Liver (tissue), 9 donors: ENCODE measurements around the gene ULK2. TPM values are rescaled to one million over a fixed set of nuclear protein-coding genes. Genes with fewer than 3 reads are reported as not detected.

Experiments used
- DNase-seq: peaks from one replicate; pipeline ENCODE4 v3.0.0-alpha.2; 2017; ENCODE audit warnings: low spot score
- H3K27ac ChIP-seq, 2 donors: one replicate each; pipeline ENCODE4 v1.7.0; 2013; ENCODE audit warnings: inconsistent platforms in 2 of 2, low read length in 2 of 2, control low read depth in 1 of 2, low read depth in 1 of 2, mild to moderate bottlenecking in 1 of 2
- H3K27me3 ChIP-seq, 4 donors: one replicate each; pipeline versions ENCODE4 v1.6.1 to v1.7.0; 2013; ENCODE audit warnings: low read length in 3 of 4, inconsistent platforms in 1 of 4, mild to moderate bottlenecking in 1 of 4, moderate library complexity in 1 of 4; ENCODE audit not compliant: control insufficient read depth in 4 of 4, insufficient read depth in 4 of 4
- H3K36me3 ChIP-seq, 4 donors: one replicate each; pipeline versions ENCODE4 v1.6.1 to v1.7.0; 2013; ENCODE audit warnings: low read length in 3 of 4, mild to moderate bottlenecking in 3 of 4, low read depth in 1 of 4, moderate library complexity in 1 of 4; ENCODE audit not compliant: control insufficient read depth in 4 of 4, insufficient read depth in 3 of 4
- H3K4me1 ChIP-seq, 4 donors: one replicate each; pipeline versions ENCODE4 v1.6.1 to v1.7.0; 2013; ENCODE audit warnings: low read length in 3 of 4, mild to moderate bottlenecking in 3 of 4, moderate library complexity in 1 of 4; ENCODE audit not compliant: control insufficient read depth in 4 of 4, insufficient read depth in 4 of 4
- H3K4me3 ChIP-seq, 3 donors: one replicate each; pipeline versions ENCODE4 v1.6.1 to v1.7.0; 2013; ENCODE audit warnings: low read length in 3 of 3, control low read depth in 1 of 3, low read depth in 1 of 3, mild to moderate bottlenecking in 1 of 3
- H3K9ac ChIP-seq, 2 donors: one replicate each; pipeline ENCODE4 v1.7.0; 2013; ENCODE audit warnings: low read length in 2 of 2, mild to moderate bottlenecking in 2 of 2, moderate library complexity in 2 of 2, control low read depth in 1 of 2, low read depth in 1 of 2
- H3K9me3 ChIP-seq, 4 donors: one replicate each; pipeline versions ENCODE4 v1.6.1 to v1.7.0; 2013; ENCODE audit warnings: low read length in 3 of 4; ENCODE audit not compliant: control insufficient read depth in 4 of 4
- EGR1 ChIP-seq, 2 donors: IDR thresholded peaks; 2 replicates each; pipeline ENCODE4 v1.6.1; 2016 to 2018; ENCODE audit warnings: antibody characterized with exemption in 2 of 2, low read depth in 2 of 2
- FOXA1 ChIP-seq: IDR thresholded peaks from 2 replicates; pipeline ENCODE4 v1.6.1; 2016; ENCODE audit warnings: antibody characterized with exemption
- FOXA2 ChIP-seq: IDR thresholded peaks from 2 replicates; pipeline ENCODE4 v1.6.1; 2016; ENCODE audit warnings: antibody characterized with exemption
- GABPA ChIP-seq, 2 donors: IDR thresholded peaks in 1 of 2; conservative IDR thresholded peaks in 1 of 2; 2 replicates each; pipeline ENCODE4 v1.6.1; 2016; ENCODE audit warnings: antibody characterized with exemption in 2 of 2, mild to moderate bottlenecking in 1 of 2, moderate library complexity in 1 of 2
- HNF4A ChIP-seq, 2 donors: conservative IDR thresholded peaks; 2 replicates each; pipeline ENCODE4 v1.6.1; 2016; ENCODE audit warnings: antibody characterized with exemption in 2 of 2, mild to moderate bottlenecking in 2 of 2
- HNF4G ChIP-seq: IDR thresholded peaks from 2 replicates; pipeline ENCODE4 v1.6.1; 2016; ENCODE audit warnings: antibody characterized with exemption
- JUND ChIP-seq, 2 donors: IDR thresholded peaks; 2 replicates each; pipeline ENCODE4 v1.6.1; 2016; ENCODE audit warnings: antibody characterized with exemption in 2 of 2
- NR2F2 ChIP-seq: IDR thresholded peaks from 2 replicates; pipeline ENCODE4 v1.6.1; 2016; ENCODE audit warnings: antibody characterized with exemption
- RAD21 ChIP-seq, 2 donors: IDR thresholded peaks; 2 replicates each; pipeline ENCODE4 v1.6.1; 2016; ENCODE audit warnings: antibody characterized with exemption in 2 of 2, mild to moderate bottlenecking in 2 of 2
- RXRA ChIP-seq, 2 donors: IDR thresholded peaks; 2 replicates each; pipeline ENCODE4 v1.6.1; 2017 to 2018; ENCODE audit warnings: antibody characterized with exemption in 2 of 2, mild to moderate bottlenecking in 1 of 2
- SP1 ChIP-seq: IDR thresholded peaks from 2 replicates; pipeline ENCODE4 v1.6.1; 2018; ENCODE audit warnings: antibody characterized with exemption, mild to moderate bottlenecking
- TAF1 ChIP-seq: conservative IDR thresholded peaks from 2 replicates; pipeline ENCODE4 v1.6.1; 2016; ENCODE audit warnings: antibody characterized with exemption, mild to moderate bottlenecking
- YY1 ChIP-seq: IDR thresholded peaks from 2 replicates; pipeline ENCODE4 v1.6.1; 2016; ENCODE audit warnings: antibody characterized with exemption, mild to moderate bottlenecking
- WGBS: extraction: QIAGEN DNeasy Blood & Tissue Kit; methylation state at CpG from one replicate; pipeline ENCODE4 v1.1.7; 2013; 5-methylcytosine and 5-hydroxymethylcytosine counted together
- polyA plus RNA-seq, 2 donors: library from polyadenylated mRNA; stranded (reverse) in 1 of 2; unstranded in 1 of 2; fragments of 200-250 nt in 1 of 2; fragments of >200 nt in 1 of 2; fragmentation: Nextera tagmentation in 1 of 2; extraction: Ambion mirVana in 1 of 2; gene quantifications; one replicate each; pipeline versions ENCODE4 v1.2.1 to v1.2.3, GENCODE V29; 2013 to 2015
- total RNA-seq, 2 donors: library from RNA; depleted of rRNA; stranded (reverse); fragments of >200 nt; gene quantifications; one replicate each; pipeline ENCODE4 v1.2.3, GENCODE V29; 2014
- TF ChIP-seq, protein P1 (sequence below): IDR thresholded peaks from 2 replicates; pipeline ENCODE4 v1.6.1; 2016; ENCODE audit warnings: antibody characterized with exemption
- TF ChIP-seq, protein P2 (sequence below): IDR thresholded peaks from 2 replicates; pipeline ENCODE4 v1.6.1; 2016; ENCODE audit warnings: antibody characterized with exemption
- TF ChIP-seq, protein P3 (sequence below): fragments of 150-350 bp; IDR thresholded peaks from 2 replicates; pipeline ENCODE4 v1.5.1; 2017; ENCODE audit warnings: improper control_type of control experiment, low read depth, low read length; ENCODE audit not compliant: missing input control
- TF ChIP-seq, protein P4 (sequence below): IDR thresholded peaks from 2 replicates; pipeline ENCODE4 v1.6.1; 2016; ENCODE audit warnings: antibody characterized with exemption, mild to moderate bottlenecking
- TF ChIP-seq, protein P5 (sequence below): IDR thresholded peaks from 2 replicates; pipeline ENCODE4 v1.6.1; 2016; ENCODE audit warnings: antibody characterized with exemption
- donor health status: healthy.
- donor health status: healthy.
- donor health status: healthy.
- donor health status: healthy.
- donor health status: healthy.

ULK2 gene
- total and polyA plus RNA-seq, 4 donors, result 0.89 to 7.9 (median 4.2) TPM

DNA sequence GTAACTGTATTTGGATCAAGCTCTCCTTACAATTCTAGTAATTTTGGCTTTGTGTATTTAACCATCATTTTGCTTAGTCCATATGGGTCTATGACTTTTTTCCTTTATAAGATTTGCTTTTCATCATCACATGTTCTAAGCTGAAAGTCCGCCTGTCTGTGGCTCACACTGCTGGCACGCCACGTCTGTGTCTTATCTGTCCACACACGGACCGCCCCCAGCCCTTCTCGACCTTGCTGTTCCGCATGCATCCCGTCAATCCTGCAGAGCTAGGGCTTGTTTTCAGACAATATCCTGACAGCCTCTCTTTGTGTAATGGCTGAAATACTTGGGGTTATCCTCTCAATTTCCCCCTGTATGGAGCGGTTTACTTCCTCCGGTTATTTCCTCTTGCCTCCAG lies 111.2 kb downstream of the ULK2 start:
- Histone ChIP-seq H3K27ac (no peak overlapping the region), H3K9me3 (no peaks in the 10 kb centered on the region), H3K27me3 (no peaks in the 10 kb centered on the region), H3K4me1 (peaks cover 0 to 2% (median 0%) of the 10 kb centered on the region in 4 donors), H3K36me3 (no peaks in the 10 kb centered on the region), H3K9ac (no peak overlapping the region), H3K4me3 (no peak overlapping the region)
- TF ChIP-seq HNF4A (conservative IDR thresholded peaks at IDR 0.05), result peak in 1 of 2 donors; percentile 24
- peak in 1 of 2 donors; percentile 9 for TF ChIP-seq RXRA (IDR thresholded peaks at IDR 0.05)
- no peak for TF ChIP-seq FOXA2
- WGBS, result 61% methylated on average over 10 of the region's 10 CpGs
- DNase-seq, result no peak

DNA sequence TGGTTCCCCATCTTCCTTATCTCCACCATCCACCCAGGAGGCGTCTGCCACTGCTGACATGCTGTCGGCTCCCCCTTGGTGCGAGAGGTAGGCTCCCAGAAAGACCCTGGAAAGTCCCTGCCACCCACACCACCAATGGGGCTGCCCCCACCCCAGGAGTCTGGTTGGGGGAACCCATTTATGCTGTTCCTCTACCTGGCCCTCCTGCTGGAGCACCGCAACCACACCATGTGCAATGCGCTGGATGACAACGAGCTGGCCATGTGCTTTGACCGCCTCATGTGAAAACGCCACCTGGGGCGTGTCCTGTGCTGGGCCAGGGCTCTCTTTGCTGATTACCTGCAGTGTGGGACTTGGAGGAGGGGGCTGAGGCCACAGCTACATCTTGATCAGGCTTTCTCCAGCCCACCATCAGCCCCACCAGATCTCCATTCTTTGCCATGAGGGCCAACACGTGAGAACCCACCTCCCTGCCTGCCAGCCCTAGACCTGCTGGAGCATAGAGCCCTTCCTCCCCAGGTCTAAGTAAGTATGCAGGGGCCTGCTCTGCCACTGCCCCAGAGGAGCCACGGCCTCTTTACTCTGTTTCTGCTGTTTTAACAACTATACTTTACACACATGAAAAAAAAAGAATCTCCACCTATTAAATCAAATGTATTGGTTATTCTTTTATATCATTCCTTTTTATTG lies 111.8 kb downstream of the ULK2 start:
- no peak overlapping the region for H3K9ac ChIP-seq
- TF ChIP-seq, protein P1, sequence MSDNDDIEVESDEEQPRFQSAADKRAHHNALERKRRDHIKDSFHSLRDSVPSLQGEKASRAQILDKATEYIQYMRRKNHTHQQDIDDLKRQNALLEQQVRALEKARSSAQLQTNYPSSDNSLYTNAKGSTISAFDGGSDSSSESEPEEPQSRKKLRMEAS, result no peak
- TF ChIP-seq FOXA2, result no peak
- H3K4me3 ChIP-seq, result no peak overlapping the region
- no peak for DNase-seq
- H3K4me1 ChIP-seq, result peaks cover 0 to 2% (median 0%) of the 10 kb centered on the region in 4 donors
- no peaks in the 10 kb centered on the region for H3K27me3 ChIP-seq
- H3K27ac ChIP-seq, result no peak overlapping the region
- 93% methylated on average over 11 of the region's 11 CpGs for WGBS
- no peaks in the 10 kb centered on the region for H3K9me3 ChIP-seq
- no peaks in the 10 kb centered on the region for H3K36me3 ChIP-seq

DNA sequence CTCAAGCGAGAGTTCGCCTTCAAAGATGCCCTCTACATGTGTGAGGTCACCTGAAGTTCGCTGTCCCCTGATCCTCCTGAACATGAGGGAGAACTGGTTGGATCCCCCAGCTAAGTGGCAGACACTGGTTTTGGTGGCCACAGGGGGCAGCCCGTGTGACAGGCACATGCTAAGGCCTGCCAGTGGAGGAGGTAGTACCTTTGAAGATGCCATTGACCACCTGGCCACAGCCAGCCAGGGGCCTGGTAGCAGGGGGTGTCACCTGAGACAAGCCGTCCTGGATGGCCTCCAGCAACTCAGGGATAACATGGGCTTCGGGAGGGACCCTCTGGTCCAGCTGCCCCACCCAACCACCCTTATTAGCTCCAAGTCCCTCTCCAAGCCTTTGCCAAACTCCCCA lies 112.3 kb downstream of the ULK2 start:
- H3K27ac ChIP-seq, result no peak overlapping the region
- no peaks in the 10 kb centered on the region for H3K9me3 ChIP-seq
- no peak overlapping the region for H3K4me3 ChIP-seq
- WGBS, result 94% methylated on average over 6 of the region's 6 CpGs
- TF ChIP-seq, protein P2, sequence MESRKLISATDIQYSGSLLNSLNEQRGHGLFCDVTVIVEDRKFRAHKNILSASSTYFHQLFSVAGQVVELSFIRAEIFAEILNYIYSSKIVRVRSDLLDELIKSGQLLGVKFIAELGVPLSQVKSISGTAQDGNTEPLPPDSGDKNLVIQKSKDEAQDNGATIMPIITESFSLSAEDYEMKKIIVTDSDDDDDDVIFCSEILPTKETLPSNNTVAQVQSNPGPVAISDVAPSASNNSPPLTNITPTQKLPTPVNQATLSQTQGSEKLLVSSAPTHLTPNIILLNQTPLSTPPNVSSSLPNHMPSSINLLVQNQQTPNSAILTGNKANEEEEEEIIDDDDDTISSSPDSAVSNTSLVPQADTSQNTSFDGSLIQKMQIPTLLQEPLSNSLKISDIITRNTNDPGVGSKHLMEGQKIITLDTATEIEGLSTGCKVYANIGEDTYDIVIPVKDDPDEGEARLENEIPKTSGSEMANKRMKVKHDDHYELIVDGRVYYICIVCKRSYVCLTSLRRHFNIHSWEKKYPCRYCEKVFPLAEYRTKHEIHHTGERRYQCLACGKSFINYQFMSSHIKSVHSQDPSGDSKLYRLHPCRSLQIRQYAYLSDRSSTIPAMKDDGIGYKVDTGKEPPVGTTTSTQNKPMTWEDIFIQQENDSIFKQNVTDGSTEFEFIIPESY, result no peak
- TF ChIP-seq SP1 (no peak), TAF1 (no peak), HNF4G (no peak), RXRA (IDR thresholded peaks at IDR 0.05) (no peak), FOXA2 (no peak), YY1 (no peak), JUND (IDR thresholded peaks at IDR 0.05) (no peak), FOXA1 (no peak), NR2F2 (no peak), RAD21 (IDR thresholded peaks at IDR 0.05) (no peak), GABPA (IDR thresholded peaks at IDR 0.05 in 1 of 2, conservative IDR thresholded peaks at IDR 0.05 in 1 of 2) (no peak), EGR1 (IDR thresholded peaks at IDR 0.05; ENCODE audit: low read depth in 2 of 2) (no peak)
- TF ChIP-seq, protein P3, sequence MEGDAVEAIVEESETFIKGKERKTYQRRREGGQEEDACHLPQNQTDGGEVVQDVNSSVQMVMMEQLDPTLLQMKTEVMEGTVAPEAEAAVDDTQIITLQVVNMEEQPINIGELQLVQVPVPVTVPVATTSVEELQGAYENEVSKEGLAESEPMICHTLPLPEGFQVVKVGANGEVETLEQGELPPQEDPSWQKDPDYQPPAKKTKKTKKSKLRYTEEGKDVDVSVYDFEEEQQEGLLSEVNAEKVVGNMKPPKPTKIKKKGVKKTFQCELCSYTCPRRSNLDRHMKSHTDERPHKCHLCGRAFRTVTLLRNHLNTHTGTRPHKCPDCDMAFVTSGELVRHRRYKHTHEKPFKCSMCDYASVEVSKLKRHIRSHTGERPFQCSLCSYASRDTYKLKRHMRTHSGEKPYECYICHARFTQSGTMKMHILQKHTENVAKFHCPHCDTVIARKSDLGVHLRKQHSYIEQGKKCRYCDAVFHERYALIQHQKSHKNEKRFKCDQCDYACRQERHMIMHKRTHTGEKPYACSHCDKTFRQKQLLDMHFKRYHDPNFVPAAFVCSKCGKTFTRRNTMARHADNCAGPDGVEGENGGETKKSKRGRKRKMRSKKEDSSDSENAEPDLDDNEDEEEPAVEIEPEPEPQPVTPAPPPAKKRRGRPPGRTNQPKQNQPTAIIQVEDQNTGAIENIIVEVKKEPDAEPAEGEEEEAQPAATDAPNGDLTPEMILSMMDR, result no peak
- TF ChIP-seq, protein P4, sequence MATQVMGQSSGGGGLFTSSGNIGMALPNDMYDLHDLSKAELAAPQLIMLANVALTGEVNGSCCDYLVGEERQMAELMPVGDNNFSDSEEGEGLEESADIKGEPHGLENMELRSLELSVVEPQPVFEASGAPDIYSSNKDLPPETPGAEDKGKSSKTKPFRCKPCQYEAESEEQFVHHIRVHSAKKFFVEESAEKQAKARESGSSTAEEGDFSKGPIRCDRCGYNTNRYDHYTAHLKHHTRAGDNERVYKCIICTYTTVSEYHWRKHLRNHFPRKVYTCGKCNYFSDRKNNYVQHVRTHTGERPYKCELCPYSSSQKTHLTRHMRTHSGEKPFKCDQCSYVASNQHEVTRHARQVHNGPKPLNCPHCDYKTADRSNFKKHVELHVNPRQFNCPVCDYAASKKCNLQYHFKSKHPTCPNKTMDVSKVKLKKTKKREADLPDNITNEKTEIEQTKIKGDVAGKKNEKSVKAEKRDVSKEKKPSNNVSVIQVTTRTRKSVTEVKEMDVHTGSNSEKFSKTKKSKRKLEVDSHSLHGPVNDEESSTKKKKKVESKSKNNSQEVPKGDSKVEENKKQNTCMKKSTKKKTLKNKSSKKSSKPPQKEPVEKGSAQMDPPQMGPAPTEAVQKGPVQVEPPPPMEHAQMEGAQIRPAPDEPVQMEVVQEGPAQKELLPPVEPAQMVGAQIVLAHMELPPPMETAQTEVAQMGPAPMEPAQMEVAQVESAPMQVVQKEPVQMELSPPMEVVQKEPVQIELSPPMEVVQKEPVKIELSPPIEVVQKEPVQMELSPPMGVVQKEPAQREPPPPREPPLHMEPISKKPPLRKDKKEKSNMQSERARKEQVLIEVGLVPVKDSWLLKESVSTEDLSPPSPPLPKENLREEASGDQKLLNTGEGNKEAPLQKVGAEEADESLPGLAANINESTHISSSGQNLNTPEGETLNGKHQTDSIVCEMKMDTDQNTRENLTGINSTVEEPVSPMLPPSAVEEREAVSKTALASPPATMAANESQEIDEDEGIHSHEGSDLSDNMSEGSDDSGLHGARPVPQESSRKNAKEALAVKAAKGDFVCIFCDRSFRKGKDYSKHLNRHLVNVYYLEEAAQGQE, result no peak
- TF ChIP-seq, protein P1, result no peak
- TF ChIP-seq, protein P5, sequence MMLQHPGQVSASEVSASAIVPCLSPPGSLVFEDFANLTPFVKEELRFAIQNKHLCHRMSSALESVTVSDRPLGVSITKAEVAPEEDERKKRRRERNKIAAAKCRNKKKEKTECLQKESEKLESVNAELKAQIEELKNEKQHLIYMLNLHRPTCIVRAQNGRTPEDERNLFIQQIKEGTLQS, result no peak
- H3K4me1 ChIP-seq, result peaks cover 0 to 2% (median 0%) of the 10 kb centered on the region in 4 donors
- no peak for DNase-seq
- H3K9ac ChIP-seq, result no peak overlapping the region
- no peaks in the 10 kb centered on the region for H3K36me3 ChIP-seq
- H3K27me3 ChIP-seq, result no peaks in the 10 kb centered on the region
